HepG2 (cell line): Measurements from ENCODE around the gene LMAN2. TPM values are rescaled to one million over a fixed set of nuclear protein-coding genes. Genes with fewer than 3 reads are reported as not detected.

ENCODE experiments used
- ATAC-seq: fragments of 200-7000 bp; cut with Tn5 transposase; 3 replicates; pipeline ENCODE4 v1.9.1; 2020; ENCODE audit warnings: mild to moderate bottlenecking, moderate library complexity
- BruUV-seq: library from RNA; stranded (reverse); fragments of 400-500 nt; replicated peaks from 2 replicates; lab custom pipeline; 2021; lab: Mats Ljungman, UMichigan
- CTCF ChIA-PET: fragments of 300-600 bp; formaldehyde crosslinking; extraction: SDS; loops from one replicate; lab custom pipeline; 2021; ENCODE audit warnings: low total read pairs, inconsistent platforms, low intra/inter-chr PET ratio; lab: Yijun Ruan, JAX
- POLR2A ChIA-PET: fragments of 350-600 bp; sonication (Branson Sonifier 250); formaldehyde crosslinking; loops from one replicate; lab custom pipeline; 2020; ENCODE audit warnings: antibody characterized with exemption, inconsistent platforms; lab: Yijun Ruan, JAX
- DNase-seq: peaks from one replicate; pipeline ENCODE4 v3.0.0-alpha.2; 2015; ENCODE audit warnings: low spot score
- FAIRE-seq: peaks from 3 replicates; lab custom pipeline; 2011; peaks lifted over from hg19 to GRCh38; lab: Jason Lieb, UNC
- H2AFZ ChIP-seq: one replicate; pipeline ENCODE4 v1.6.1; 2011; ENCODE audit warnings: low read length, inconsistent platforms
- H3K27ac ChIP-seq: fragments of 300-600 bp; 3 replicates; pipeline ENCODE4 v1.8.0; 2011; ENCODE audit warnings: mixed run types, mild to moderate bottlenecking, mixed read lengths, low read length, inconsistent platforms; ENCODE audit not compliant: insufficient read depth; ENCODE audit errors: extremely low read length
- H3K27me3 ChIP-seq, 2 experiments: fragments of 200-600 bp in 1 of 2; 2 replicates in 1 of 2; 3 replicates in 1 of 2; pipeline versions ENCODE4 v1.6.0 to v1.8.0; 2011; ENCODE audit warnings: low read length in 2 of 2, mild to moderate bottlenecking in 2 of 2, moderate library complexity in 2 of 2, inconsistent platforms in 1 of 2; ENCODE audit not compliant: insufficient read depth in 2 of 2, control insufficient read depth in 1 of 2
- H3K36me3 ChIP-seq, 2 experiments: fragments of 200-600 bp in 1 of 2; replicated peaks in 1 of 2; 2 replicates in 1 of 2; 3 replicates in 1 of 2; pipeline versions ENCODE4 v1.5.1 to v1.8.0; 2011; ENCODE audit warnings: low read length in 2 of 2, inconsistent platforms in 1 of 2; ENCODE audit not compliant: insufficient read depth in 2 of 2, control insufficient read depth in 1 of 2
- H3K4me1 ChIP-seq: 2 replicates; pipeline ENCODE4 v1.5.1; 2012; ENCODE audit warnings: low read length, inconsistent platforms; ENCODE audit not compliant: insufficient read depth
- H3K4me2 ChIP-seq: 2 replicates; pipeline ENCODE4 v1.6.0; 2011; ENCODE audit warnings: low read depth, low read length, inconsistent platforms
- H3K4me3 ChIP-seq, 3 experiments: fragments of 200-600 bp in 1 of 3; sonication (generic), shearing (Covaris generic) in 1 of 3; replicated peaks in 1 of 3; 2 replicates each; pipeline ENCODE4 v1.5.1; 2011 to 2016; ENCODE audit warnings: low read length in 3 of 3, inconsistent platforms in 2 of 3, low read depth in 2 of 3, mild to moderate bottlenecking in 2 of 3, control low read depth in 1 of 3, mixed read lengths in 1 of 3; ENCODE audit not compliant: insufficient read depth in 1 of 3
- H3K79me2 ChIP-seq: one replicate; pipeline ENCODE4 v1.6.1; 2011; ENCODE audit warnings: low read length, inconsistent platforms; ENCODE audit not compliant: insufficient read depth
- H3K9ac ChIP-seq: 2 replicates; pipeline ENCODE4 v1.6.0; 2011; ENCODE audit warnings: mild to moderate bottlenecking, low read depth, low read length, inconsistent platforms; ENCODE audit not compliant: insufficient read depth
- H3K9me3 ChIP-seq: 2 replicates; pipeline ENCODE4 v1.5.1; 2012; ENCODE audit warnings: mild to moderate bottlenecking, low read length
- H4K20me1 ChIP-seq: 2 replicates; pipeline ENCODE4 v1.6.0; 2011; ENCODE audit warnings: inconsistent platforms, mild to moderate bottlenecking, low read length, moderate library complexity; ENCODE audit not compliant: insufficient read depth
- ATF2 ChIP-seq: sonication (generic); formaldehyde crosslinking; IDR thresholded peaks from 2 replicates; pipeline ENCODE4 v1.4.0; 2020; ENCODE audit warnings: missing genetic modification reagents
- CHCHD3 ChIP-seq: sonication (generic); formaldehyde crosslinking; IDR thresholded peaks from 2 replicates; pipeline ENCODE4 v1.8.0; 2022; ENCODE audit warnings: mild to moderate bottlenecking, missing genetic modification reagents, moderate library complexity
- MAZ ChIP-seq, 2 experiments: sonication (generic) in 1 of 2; formaldehyde crosslinking in 1 of 2; IDR thresholded peaks; 2 replicates each; pipeline versions ENCODE4 v1.5.0 to v1.6.1; 2012 to 2020; ENCODE audit warnings: low read depth in 2 of 2, mild to moderate bottlenecking in 2 of 2, borderline replicate concordance in 1 of 2, improper control_type of control experiment in 1 of 2, low read length in 1 of 2, missing genetic modification reagents in 1 of 2, moderate library complexity in 1 of 2
- PBX2 ChIP-seq: IDR thresholded peaks from 2 replicates; pipeline ENCODE4 v1.6.1; 2016; ENCODE audit warnings: control low read depth
- PLRG1 ChIP-seq: fragments of 450-650 bp; conservative IDR thresholded peaks from 2 replicates; pipeline ENCODE4 v1.6.1; 2016
- POLR2G ChIP-seq: fragments of 200-400 bp; formaldehyde crosslinking; IDR thresholded peaks from 2 replicates; pipeline ENCODE4 v1.6.1; 2018; ENCODE audit warnings: mild to moderate bottlenecking, low read depth, low read length, moderate library complexity
- SP2 ChIP-seq: sonication (generic); formaldehyde crosslinking; IDR thresholded peaks from 2 replicates; pipeline ENCODE4 v1.5.1; 2020; ENCODE audit warnings: mild to moderate bottlenecking, missing genetic modification reagents
- ZNF12 ChIP-seq: sonication (generic); formaldehyde crosslinking; IDR thresholded peaks from 2 replicates; pipeline ENCODE4 v1.5.0; 2020; ENCODE audit warnings: missing genetic modification reagents
- ZNF18 ChIP-seq: sonication (generic); formaldehyde crosslinking; IDR thresholded peaks from 2 replicates; pipeline ENCODE4 v1.8.0; 2022; ENCODE audit warnings: mild to moderate bottlenecking, missing genetic modification reagents; ENCODE audit not compliant: insufficient replicate concordance
- ZNF256 ChIP-seq: sonication (generic); formaldehyde crosslinking; conservative IDR thresholded peaks from 2 replicates; pipeline ENCODE4 v1.4.0; 2020; ENCODE audit warnings: missing genetic modification reagents
- ZNF383 ChIP-seq: sonication (generic); formaldehyde crosslinking; IDR thresholded peaks from 2 replicates; pipeline ENCODE4 v1.4.0; 2020; ENCODE audit warnings: missing genetic modification reagents, mild to moderate bottlenecking, borderline replicate concordance
- ZNF547 ChIP-seq: sonication (generic); formaldehyde crosslinking; IDR thresholded peaks from 2 replicates; pipeline ENCODE4 v1.5.1; 2020; ENCODE audit warnings: mild to moderate bottlenecking, missing genetic modification reagents
- WGBS: methylation state at CpG from one replicate; pipeline ENCODE4 v1.1.6; 2017; ENCODE audit warnings: low lambda C conversion rate; 5-methylcytosine and 5-hydroxymethylcytosine counted together
- in situ Hi-C: cut with HindIII; loops from 2 replicates; pipeline ENCODE4 v1.10.0; 2017; ENCODE audit warnings: low pct_unique_long_range_greater_than_20kb; ENCODE audit not compliant: extremely low pct_ligation_motif_present
- intact Hi-C: fragments of 100-400 bp; cut with micrococcal nuclease; formaldehyde crosslinking; loops from one replicate; pipeline ENCODE4 v1.10.0; 2022; ENCODE audit not compliant: unreplicated experiment
- polyA plus RNA-seq, 8 experiments: library from polyadenylated mRNA; depleted of rRNA in 3 of 8; stranded (reverse) in 7 of 8; unstranded in 1 of 8; fragments of >200 nt; fragmentation: Illumina TruSeq in 4 of 8; extraction: Trizol in 4 of 8; gene quantifications; 2 replicates each; pipeline versions ENCODE4 v1.2.1 to v1.2.3, GENCODE V29; 2011 to 2016; ENCODE audit warnings: low read depth in 4 of 8, missing spikeins in 1 of 8, mixed read lengths in 1 of 8; ENCODE audit not compliant: insufficient read depth in 1 of 8
- total RNA-seq, 5 experiments: library from RNA; depleted of rRNA; stranded (reverse); fragments of >200 nt; fragmentation: Illumina TruSeq; extraction: Trizol; gene quantifications; 2 replicates each; pipeline ENCODE4 v1.2.3, GENCODE V29; 2016; ENCODE audit warnings: low read depth in 1 of 5

Gene LMAN2
- total and polyA plus RNA-seq, 2 of the 13 experiments (the other 11 are each of a cell fraction or from before 2014, with no cell fraction given) = 191 to 197 TPM

GRCh38 chr5:177373806-177374205, 22.3 kb upstream of the LMAN2 start:
- intact Hi-C loops = no loop called here
- Histone ChIP-seq H3K4me3 (no peak overlapping the region), H3K36me3 (0 out of 5 replicates have a peak, but pooled peaks cover 0 to 4% of the 10 kb centered on the region in 2 experiments), H4K20me1 (no peaks in the 10 kb centered on the region), H3K4me2 (no peak overlapping the region), H2AFZ (no peak overlapping the region), H3K79me2 (peaks cover 8% of the 10 kb centered on the region), H3K9ac (no peak overlapping the region), H3K27ac (no peak overlapping the region), H3K27me3 (no peaks in the 10 kb centered on the region; a peak in 1 of 5 replicates), H3K4me1 (peaks cover 83% of the 10 kb centered on the region), H3K9me3 (no peaks in the 10 kb centered on the region)
- ATAC-seq (no peak), FAIRE-seq (no peak), DNase-seq (no peak)
- 0 out of 2 replicates have a peak, but pooled peaks have one; percentile 14 for TF ChIP-seq POLR2G
- no peak for TF ChIP-seq MAZ (IDR thresholded peaks at IDR 0.05; ENCODE audit: borderline replicate concordance, low read depth, low read length)
- no peak for TF ChIP-seq MAZ (CRISPR knock-in tag; IDR thresholded peaks at IDR 0.05; ENCODE audit: low read depth)
- CTCF ChIA-PET = no interaction called here
- POLR2A ChIA-PET = interaction anchor here (4.1 kb wide), 1 partner anchor 10 kb away, joined by 19 read pairs; the partner anchor contains the start of gene SLC34A1
- BruUV-seq = no TSS peak
- WGBS = 98% methylated on average over 4 of the region's 6 CpGs
- in situ Hi-C loops = loop anchor here (25.0 kb wide), 1 partner anchor 837 kb away; the partner anchor contains the start of genes CDHR2 and RNF44

GRCh38 chr5:177372910-177373309, 21.4 kb upstream of the LMAN2 start:
- ChIA-PET POLR2A (interaction anchor here (2.9 to 4.7 kb wide), 3 partner anchors 10 to 20 kb away, joined by 19 to 84 read pairs (median 25); partner anchors contain the start of genes LMAN2 and SLC34A1), CTCF (no interaction called here)
- Histone ChIP-seq H3K36me3 (0 out of 5 replicates have a peak, but pooled peaks cover 0 to 4% of the 10 kb centered on the region in 2 experiments), H3K27ac (no peak overlapping the region), H3K9ac (no peak overlapping the region), H2AFZ (no peak overlapping the region), H3K9me3 (no peaks in the 10 kb centered on the region), H3K4me1 (peaks cover 76% of the 10 kb centered on the region), H3K27me3 (no peaks in the 10 kb centered on the region; a peak in 1 of 5 replicates), H3K79me2 (peaks cover 8% of the 10 kb centered on the region), H3K4me2 (0 out of 2 replicates have a peak overlapping the region, but pooled peaks have one; percentile 100), H3K4me3 (no peak overlapping the region), H4K20me1 (no peaks in the 10 kb centered on the region)
- FAIRE-seq (no peak), DNase-seq (no peak), ATAC-seq (no peak)
- in situ Hi-C loops (loop anchor here (25.0 kb wide), 1 partner anchor 836 kb away; the partner anchor contains the start of genes CDHR2 and RNF44), intact Hi-C loops (no loop called here)
- 95% methylated on average over 6 of the region's 6 CpGs for WGBS
- BruUV-seq = no TSS peak
- TF ChIP-seq ATF2 (no peak), ZNF12 (no peak), SP2 (CRISPR knock-in tag) (no peak), CHCHD3 (CRISPR knock-in tag) (no peak), ZNF256 (CRISPR knock-in tag) (no peak), PBX2 (CRISPR knock-in tag) (no peak), ZNF383 (no peak), ZNF18 (no peak), ZNF547 (CRISPR knock-in tag) (no peak), PLRG1 (no peak)
